Tibial nerve (tissue), 3 donors: Measurements from ENCODE around the gene RAB14.

Source experiments
- POLR2A ChIP-seq, 2 donors: fragments of 450-650 bp; IDR thresholded peaks; one replicate each; pipeline ENCODE4 v1.6.1; 2017; ENCODE audit warnings: antibody characterized with exemption in 2 of 2, mild to moderate bottlenecking in 2 of 2, moderate library complexity in 2 of 2
- TF ChIP-seq, protein P1 (sequence below), 5 experiments: fragments of 200-600 bp in 3 of 5; fragments of 450-650 bp in 2 of 5; sonication (generic) in 3 of 5; IDR thresholded peaks; one replicate each; pipeline ENCODE4 v1.5.1; 2016 to 2019; ENCODE audit warnings: antibody characterized with exemption in 5 of 5, mild to moderate bottlenecking in 3 of 5, moderate library complexity in 2 of 5

- TF ChIP-seq POLR2A (IDR thresholded peaks at IDR 0.05), result no peak
- TF ChIP-seq, protein P1, sequence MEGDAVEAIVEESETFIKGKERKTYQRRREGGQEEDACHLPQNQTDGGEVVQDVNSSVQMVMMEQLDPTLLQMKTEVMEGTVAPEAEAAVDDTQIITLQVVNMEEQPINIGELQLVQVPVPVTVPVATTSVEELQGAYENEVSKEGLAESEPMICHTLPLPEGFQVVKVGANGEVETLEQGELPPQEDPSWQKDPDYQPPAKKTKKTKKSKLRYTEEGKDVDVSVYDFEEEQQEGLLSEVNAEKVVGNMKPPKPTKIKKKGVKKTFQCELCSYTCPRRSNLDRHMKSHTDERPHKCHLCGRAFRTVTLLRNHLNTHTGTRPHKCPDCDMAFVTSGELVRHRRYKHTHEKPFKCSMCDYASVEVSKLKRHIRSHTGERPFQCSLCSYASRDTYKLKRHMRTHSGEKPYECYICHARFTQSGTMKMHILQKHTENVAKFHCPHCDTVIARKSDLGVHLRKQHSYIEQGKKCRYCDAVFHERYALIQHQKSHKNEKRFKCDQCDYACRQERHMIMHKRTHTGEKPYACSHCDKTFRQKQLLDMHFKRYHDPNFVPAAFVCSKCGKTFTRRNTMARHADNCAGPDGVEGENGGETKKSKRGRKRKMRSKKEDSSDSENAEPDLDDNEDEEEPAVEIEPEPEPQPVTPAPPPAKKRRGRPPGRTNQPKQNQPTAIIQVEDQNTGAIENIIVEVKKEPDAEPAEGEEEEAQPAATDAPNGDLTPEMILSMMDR (IDR thresholded peaks at IDR 0.05), result no peak
Measured at GRCh38 chr9:121233906-121234831, 32.5 kb upstream of the RAB14 start.
